Measurements from ENCODE around the gene TTYH2. TPM values are rescaled to one million over a fixed set of nuclear protein-coding genes. Genes with fewer than 3 reads are reported as not detected.

TTYH2 gene
- total RNA-seq, 3 donors from 2014 or later (not counting 1 experiment from before 2014, with no cell fraction given) = 4.3 to 7.9 (median 4.8) TPM

DNA sequence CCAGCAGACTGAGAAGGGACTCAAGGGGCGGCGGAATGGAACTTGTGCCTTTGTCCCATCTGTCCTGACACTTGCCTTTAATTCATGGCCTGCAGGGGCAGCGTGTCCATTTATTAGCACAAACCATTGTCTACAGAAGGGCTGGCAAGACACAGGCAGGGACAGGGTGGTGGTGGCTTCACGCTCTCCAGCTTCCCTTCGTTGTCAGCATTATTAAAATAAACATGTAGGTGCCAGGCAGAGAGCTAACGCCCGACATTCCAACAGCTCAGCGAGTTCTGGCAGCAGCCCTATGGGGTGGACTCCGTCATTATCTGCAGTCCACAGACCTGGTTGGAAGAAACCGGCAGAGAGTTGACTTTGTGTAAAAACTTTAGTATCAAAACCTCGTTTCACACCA, 77.0 kb downstream of the TTYH2 start:
- ATAC-seq (no peak), DNase-seq (no peak)
- no peak overlapping the region for H3K27ac Mint-ChIP-seq
- no peaks in the 10 kb centered on the region for H3K9me3 Mint-ChIP-seq
- H3K4me3 Mint-ChIP-seq = no peak overlapping the region
- Histone ChIP-seq H3K4me3 (ENCODE audit: low read length) (no peak overlapping the region), H3K36me3 (ENCODE audit: control insufficient read depth, insufficient read depth, low read length) (no peaks in the 10 kb centered on the region), H3K27me3 (ENCODE audit: control insufficient read depth, insufficient read depth, low read length) (no peaks in the 10 kb centered on the region), H3K9me3 (ENCODE audit: control insufficient read depth, insufficient read depth, low read length) (no peaks in the 10 kb centered on the region), H3K4me1 (ENCODE audit: control insufficient read depth, insufficient read depth, low read length) (no peaks in the 10 kb centered on the region), H3K27ac (ENCODE audit: low read length) (no peak overlapping the region)
- WGBS (ENCODE audit: insufficient coverage) = 88% methylated on average over 11 of the region's 11 CpGs
- no peaks in the 10 kb centered on the region for H3K27me3 Mint-ChIP-seq (ENCODE audit: low read depth in 2 of 2)
- intact Hi-C loops (cut with micrococcal nuclease) = no loop called here
- TF ChIP-seq, protein P1, sequence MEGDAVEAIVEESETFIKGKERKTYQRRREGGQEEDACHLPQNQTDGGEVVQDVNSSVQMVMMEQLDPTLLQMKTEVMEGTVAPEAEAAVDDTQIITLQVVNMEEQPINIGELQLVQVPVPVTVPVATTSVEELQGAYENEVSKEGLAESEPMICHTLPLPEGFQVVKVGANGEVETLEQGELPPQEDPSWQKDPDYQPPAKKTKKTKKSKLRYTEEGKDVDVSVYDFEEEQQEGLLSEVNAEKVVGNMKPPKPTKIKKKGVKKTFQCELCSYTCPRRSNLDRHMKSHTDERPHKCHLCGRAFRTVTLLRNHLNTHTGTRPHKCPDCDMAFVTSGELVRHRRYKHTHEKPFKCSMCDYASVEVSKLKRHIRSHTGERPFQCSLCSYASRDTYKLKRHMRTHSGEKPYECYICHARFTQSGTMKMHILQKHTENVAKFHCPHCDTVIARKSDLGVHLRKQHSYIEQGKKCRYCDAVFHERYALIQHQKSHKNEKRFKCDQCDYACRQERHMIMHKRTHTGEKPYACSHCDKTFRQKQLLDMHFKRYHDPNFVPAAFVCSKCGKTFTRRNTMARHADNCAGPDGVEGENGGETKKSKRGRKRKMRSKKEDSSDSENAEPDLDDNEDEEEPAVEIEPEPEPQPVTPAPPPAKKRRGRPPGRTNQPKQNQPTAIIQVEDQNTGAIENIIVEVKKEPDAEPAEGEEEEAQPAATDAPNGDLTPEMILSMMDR (IDR thresholded peaks at IDR 0.05) = no peak
- peaks cover 4 to 9% of the 10 kb centered on the region in 2 donors for H3K4me1 Mint-ChIP-seq
- H3K36me3 Mint-ChIP-seq = no peaks in the 10 kb centered on the region

DNA sequence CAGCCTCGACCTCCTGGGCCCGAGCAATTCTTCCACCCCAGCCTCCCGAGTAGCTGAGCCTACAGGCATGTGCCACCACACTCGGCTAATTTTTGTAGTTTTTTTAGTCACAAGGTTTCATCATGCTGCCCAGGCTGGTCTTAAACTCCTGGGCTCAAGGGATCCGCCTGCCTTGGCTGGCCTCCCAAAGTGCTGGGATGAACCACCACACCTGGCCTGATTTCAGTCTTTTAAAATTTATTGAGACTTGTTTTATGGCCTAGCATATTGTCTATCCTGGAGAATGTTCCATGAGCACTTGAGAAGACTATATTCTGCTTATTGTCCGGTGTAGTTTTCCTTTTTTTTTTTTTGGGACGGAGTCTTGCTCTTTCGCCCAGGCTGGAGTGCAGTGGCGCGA, 79.1 kb downstream of the TTYH2 start:
- Mint-ChIP-seq H3K4me3 (no peak overlapping the region), H3K27ac (no peak overlapping the region), H3K36me3 (no peaks in the 10 kb centered on the region), H3K9me3 (no peaks in the 10 kb centered on the region), H3K27me3 (ENCODE audit: low read depth in 2 of 2) (no peaks in the 10 kb centered on the region), H3K4me1 (peaks cover 4 to 9% of the 10 kb centered on the region in 2 donors)
- ATAC-seq (no peak), DNase-seq (no peak)
- Histone ChIP-seq H3K4me3 (ENCODE audit: low read length) (no peak overlapping the region), H3K9me3 (ENCODE audit: control insufficient read depth, insufficient read depth, low read length) (no peaks in the 10 kb centered on the region), H3K36me3 (ENCODE audit: control insufficient read depth, insufficient read depth, low read length) (no peaks in the 10 kb centered on the region), H3K27ac (ENCODE audit: low read length) (no peak overlapping the region), H3K4me1 (ENCODE audit: control insufficient read depth, insufficient read depth, low read length) (no peaks in the 10 kb centered on the region), H3K27me3 (ENCODE audit: control insufficient read depth, insufficient read depth, low read length) (no peaks in the 10 kb centered on the region)
- WGBS (ENCODE audit: insufficient coverage) = 94% methylated on average over 10 of the region's 10 CpGs
- intact Hi-C loops (cut with micrococcal nuclease) = no loop called here
- TF ChIP-seq, protein P1 (IDR thresholded peaks at IDR 0.05) = no peak

DNA sequence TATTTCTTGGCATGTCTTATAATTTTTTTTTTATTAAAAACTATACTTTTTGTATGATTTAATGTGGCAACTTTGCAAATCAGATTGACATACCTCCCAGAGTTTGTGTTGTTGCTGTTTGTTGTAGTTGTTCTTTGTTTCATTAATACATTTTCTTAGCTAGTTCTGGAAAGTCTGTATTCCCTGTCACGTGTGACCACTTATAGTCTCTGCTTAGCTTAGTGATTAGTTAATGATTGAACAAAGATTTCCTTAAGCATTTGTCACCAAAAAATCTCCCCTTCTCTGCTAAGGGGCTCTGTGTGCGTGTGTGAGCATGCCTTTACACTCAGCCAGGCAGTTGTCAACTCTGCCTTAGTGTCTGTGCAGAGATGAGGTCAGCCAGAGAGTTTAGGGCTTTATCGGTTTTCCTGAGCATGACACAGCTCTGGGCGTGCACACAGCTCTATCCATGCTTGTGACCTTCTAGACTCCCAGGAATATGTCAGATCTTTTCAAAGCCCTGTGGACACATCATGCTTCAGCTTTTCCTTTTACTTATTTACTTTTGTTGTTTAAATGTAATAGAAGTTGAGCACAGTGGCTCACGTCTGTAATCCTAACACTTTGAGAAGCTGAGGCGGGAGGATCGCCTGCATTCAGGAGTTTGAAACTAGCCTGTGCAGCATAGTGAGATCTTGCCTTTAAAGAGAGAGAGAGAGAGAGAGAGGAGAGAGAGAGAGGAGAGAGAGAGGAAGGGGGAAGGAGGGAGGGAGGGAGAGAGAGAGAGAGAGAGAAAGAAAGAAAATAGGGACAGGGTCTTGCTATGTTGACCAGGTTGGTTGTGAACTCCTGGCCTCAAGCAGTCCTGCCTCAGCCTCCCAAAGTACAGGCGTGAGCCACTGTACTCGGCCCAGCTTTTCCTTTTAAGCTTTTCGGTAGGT, 82.5 kb downstream of the TTYH2 start:
- Mint-ChIP-seq H3K27me3 (ENCODE audit: low read depth in 2 of 2) (no peaks in the 10 kb centered on the region), H3K27ac (no peak overlapping the region), H3K36me3 (no peaks in the 10 kb centered on the region), H3K9me3 (no peaks in the 10 kb centered on the region), H3K4me3 (no peak overlapping the region), H3K4me1 (no peaks in the 10 kb centered on the region)
- TF ChIP-seq, protein P1 (IDR thresholded peaks at IDR 0.05) = no peak
- Histone ChIP-seq H3K9me3 (ENCODE audit: control insufficient read depth, insufficient read depth, low read length) (no peaks in the 10 kb centered on the region), H3K36me3 (ENCODE audit: control insufficient read depth, insufficient read depth, low read length) (no peaks in the 10 kb centered on the region), H3K27ac (ENCODE audit: low read length) (no peak overlapping the region), H3K4me1 (ENCODE audit: control insufficient read depth, insufficient read depth, low read length) (no peaks in the 10 kb centered on the region), H3K4me3 (ENCODE audit: low read length) (no peak overlapping the region), H3K27me3 (ENCODE audit: control insufficient read depth, insufficient read depth, low read length) (no peaks in the 10 kb centered on the region)
- 92% methylated on average over 9 of the region's 10 CpGs for WGBS (ENCODE audit: insufficient coverage)
- DNase-seq (no peak), ATAC-seq (peak in 1 of 3 donors; percentile 18)
- intact Hi-C loops (cut with micrococcal nuclease) = no loop called here

Data from natural killer cell (primary cell).